Duodenal mucosa (tissue), 2 donors: Measurements from ENCODE around the gene UBXN4.

ENCODE experiments used
- H3K27ac ChIP-seq: one replicate; pipeline ENCODE4 v1.7.0; 2013; ENCODE audit warnings: low read depth, low read length
- H3K27me3 ChIP-seq, 2 donors: one replicate each; pipeline ENCODE4 v1.7.0; 2013; ENCODE audit warnings: low read length in 2 of 2, control low read depth in 1 of 2; ENCODE audit not compliant: insufficient read depth in 2 of 2, control insufficient read depth in 1 of 2
- H3K36me3 ChIP-seq, 2 donors: one replicate each; pipeline ENCODE4 v1.7.0; 2013; ENCODE audit warnings: low read length in 2 of 2, control low read depth in 1 of 2; ENCODE audit not compliant: insufficient read depth in 2 of 2, control insufficient read depth in 1 of 2
- H3K4me1 ChIP-seq, 2 donors: one replicate each; pipeline ENCODE4 v1.7.0; 2013; ENCODE audit warnings: low read length in 2 of 2, control low read depth in 1 of 2; ENCODE audit not compliant: insufficient read depth in 2 of 2, control insufficient read depth in 1 of 2
- H3K4me3 ChIP-seq, 2 donors: one replicate each; pipeline ENCODE4 v1.7.0; 2013; ENCODE audit warnings: low read length in 2 of 2, low read depth in 1 of 2
- H3K9ac ChIP-seq, 2 donors: one replicate each; pipeline ENCODE4 v1.7.0; 2013; ENCODE audit warnings: low read length in 2 of 2, low read depth in 1 of 2
- H3K9me3 ChIP-seq, 2 donors: one replicate each; pipeline ENCODE4 v1.7.0; 2013; ENCODE audit warnings: low read length in 2 of 2, control low read depth in 1 of 2; ENCODE audit not compliant: control insufficient read depth in 1 of 2

The UBXN4 gene

GRCh38 chr2:135756692-135757091, 15.0 kb downstream of the UBXN4 start:
- Histone ChIP-seq H3K36me3 (peaks cover 30 to 68% of the 10 kb centered on the region in 2 donors), H3K27ac (no peak overlapping the region), H3K27me3 (no peaks in the 10 kb centered on the region), H3K4me3 (no peak overlapping the region), H3K9ac (no peak overlapping the region), H3K9me3 (peaks cover 5 to 12% of the 10 kb centered on the region in 2 donors), H3K4me1 (no peaks in the 10 kb centered on the region)

GRCh38 chr2:135762022-135762421, 20.4 kb downstream of the UBXN4 start:
- H3K36me3 ChIP-seq, result peaks cover 26 to 81% of the 10 kb centered on the region in 2 donors
- no peaks in the 10 kb centered on the region for H3K4me1 ChIP-seq

GRCh38 chr2:135762530-135762929, 20.9 kb downstream of the UBXN4 start:
- Histone ChIP-seq H3K4me3 (no peak overlapping the region), H3K9me3 (peaks cover 0 to under 1% of the 10 kb centered on the region in 2 donors), H3K36me3 (peaks cover 27 to 81% of the 10 kb centered on the region in 2 donors), H3K4me1 (no peaks in the 10 kb centered on the region), H3K9ac (no peak overlapping the region), H3K27me3 (no peaks in the 10 kb centered on the region), H3K27ac (no peak overlapping the region)

More at GRCh38 chr2:135762022-135762421, 20.4 kb downstream of the UBXN4 start:
- Histone ChIP-seq H3K27ac (no peak overlapping the region), H3K9me3 (peaks cover 0 to 5% of the 10 kb centered on the region in 2 donors), H3K4me3 (no peak overlapping the region), H3K27me3 (no peaks in the 10 kb centered on the region), H3K9ac (no peak overlapping the region)

- Histone ChIP-seq H3K27ac (no peak overlapping the region), H3K27me3 (no peaks in the 10 kb centered on the region), H3K36me3 (peaks cover 42 to 88% of the 10 kb centered on the region in 2 donors), H3K4me3 (no peak overlapping the region), H3K4me1 (no peaks in the 10 kb centered on the region), H3K9ac (no peak overlapping the region), H3K9me3 (no peaks in the 10 kb centered on the region)
Observed at GRCh38 chr2:135768863-135769262, 27.2 kb downstream of the UBXN4 start.

- Histone ChIP-seq H3K9me3 (no peaks in the 10 kb centered on the region), H3K4me1 (no peaks in the 10 kb centered on the region), H3K4me3 (no peak overlapping the region), H3K27ac (no peak overlapping the region), H3K27me3 (no peaks in the 10 kb centered on the region), H3K9ac (no peak overlapping the region), H3K36me3 (peaks cover 41 to 87% of the 10 kb centered on the region in 2 donors)
Observed at GRCh38 chr2:135773319-135773718, 31.7 kb downstream of the UBXN4 start.

- peaks cover 43 to 87% of the 10 kb centered on the region in 2 donors for H3K36me3 ChIP-seq
Observed at GRCh38 chr2:135773917-135774316, 32.3 kb downstream of the UBXN4 start.

DNA sequence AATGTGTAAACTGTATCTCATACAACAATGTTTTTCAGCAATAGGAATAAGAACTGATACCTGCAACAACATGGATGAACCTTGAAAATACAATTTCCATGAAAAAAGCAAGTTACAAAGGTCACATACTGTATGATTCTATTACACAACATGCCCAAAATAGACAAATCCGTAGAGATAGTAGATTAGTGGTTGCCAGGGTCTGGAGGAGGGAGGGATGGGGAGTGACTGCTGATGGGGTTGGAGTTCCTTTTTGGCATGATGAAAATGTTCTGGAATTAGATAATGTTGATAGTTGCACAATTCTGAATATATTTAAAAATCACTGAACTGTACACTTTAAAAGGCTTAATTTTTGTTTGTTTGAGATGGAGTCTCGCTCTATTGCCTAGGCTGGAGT, 33.8 kb downstream of the UBXN4 start:
- no peak overlapping the region for H3K27ac ChIP-seq
- no peaks in the 10 kb centered on the region for H3K9me3 ChIP-seq
- H3K36me3 ChIP-seq, result peaks cover 43 to 86% of the 10 kb centered on the region in 2 donors
- no peaks in the 10 kb centered on the region for H3K27me3 ChIP-seq
- H3K4me1 ChIP-seq, result no peaks in the 10 kb centered on the region
- no peak overlapping the region for H3K4me3 ChIP-seq
- no peak overlapping the region for H3K9ac ChIP-seq

More at GRCh38 chr2:135773917-135774316, 32.3 kb downstream of the UBXN4 start:
- H3K9ac ChIP-seq, result no peak overlapping the region
- H3K9me3 ChIP-seq, result no peaks in the 10 kb centered on the region
- no peak overlapping the region for H3K27ac ChIP-seq
- no peak overlapping the region for H3K4me3 ChIP-seq
- no peaks in the 10 kb centered on the region for H3K27me3 ChIP-seq
- no peaks in the 10 kb centered on the region for H3K4me1 ChIP-seq

DNA sequence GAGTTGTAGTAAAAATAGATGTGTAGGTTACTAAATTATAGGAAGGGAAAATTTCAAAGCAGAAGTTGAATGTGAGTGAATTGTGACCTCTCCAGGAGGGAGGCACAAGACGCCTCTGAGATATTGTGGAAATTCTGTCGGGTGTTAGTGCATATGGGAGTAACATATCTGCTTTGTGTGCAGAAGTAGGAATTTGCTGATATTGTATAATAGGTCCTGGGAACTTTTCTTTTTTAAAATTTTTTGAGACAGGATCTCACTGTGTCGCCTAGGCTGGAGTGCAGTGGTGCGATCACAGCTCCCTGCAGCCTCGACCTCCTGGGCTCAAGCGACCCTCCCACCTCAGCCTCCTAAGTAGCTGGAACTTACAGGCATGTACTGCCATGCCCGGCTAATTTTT, 34.7 kb downstream of the UBXN4 start:
- H3K4me1 ChIP-seq, result no peaks in the 10 kb centered on the region
- H3K9ac ChIP-seq, result no peak overlapping the region
- H3K9me3 ChIP-seq, result no peaks in the 10 kb centered on the region
- no peaks in the 10 kb centered on the region for H3K27me3 ChIP-seq
- H3K4me3 ChIP-seq, result no peak overlapping the region
- peaks cover 46 to 86% of the 10 kb centered on the region in 2 donors for H3K36me3 ChIP-seq
- H3K27ac ChIP-seq, result no peak overlapping the region

DNA sequence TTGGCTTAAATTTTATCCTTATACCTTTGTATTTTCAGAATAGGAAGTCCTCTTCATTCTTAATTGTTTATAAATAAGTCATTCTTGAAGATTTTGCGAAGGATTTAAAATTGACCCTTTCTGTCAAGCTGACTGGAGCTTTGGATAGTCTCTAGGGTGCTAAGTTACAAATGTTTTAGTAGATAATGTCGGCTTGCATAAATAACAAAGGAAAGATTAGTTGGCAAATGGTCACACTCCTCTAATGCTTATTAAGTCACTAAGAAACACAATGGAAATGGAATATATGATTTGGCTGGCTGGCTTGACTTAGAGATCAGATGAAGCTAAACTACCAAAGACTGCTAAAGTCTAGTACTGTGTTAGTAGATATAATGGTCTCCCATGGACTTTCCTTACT, 40.6 kb downstream of the UBXN4 start:
- Histone ChIP-seq H3K4me1 (no peaks in the 10 kb centered on the region), H3K4me3 (no peak overlapping the region), H3K9me3 (no peaks in the 10 kb centered on the region), H3K9ac (no peak overlapping the region), H3K27me3 (no peaks in the 10 kb centered on the region), H3K36me3 (peaks cover 51 to 80% of the 10 kb centered on the region in 2 donors), H3K27ac (no peak overlapping the region)

DNA sequence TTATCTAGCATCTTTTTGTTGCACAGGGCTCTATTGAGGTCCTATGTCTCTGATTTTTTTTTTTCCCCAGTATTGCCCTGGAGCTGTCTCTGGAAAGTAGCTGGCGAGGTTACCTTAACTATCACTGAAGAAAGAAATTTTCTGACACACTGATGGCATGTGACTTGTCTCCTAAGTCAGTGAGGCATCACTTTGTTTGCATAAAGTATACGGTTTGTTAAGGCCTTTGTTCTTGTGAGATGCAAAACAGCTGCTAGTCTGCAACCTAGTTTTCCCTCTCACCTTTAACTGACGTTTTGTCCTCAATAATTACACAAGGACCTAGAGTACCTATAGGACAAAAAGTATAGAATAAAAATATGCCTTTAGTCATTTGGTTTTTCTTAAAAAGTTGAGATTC, 41.8 kb downstream of the UBXN4 start:
- Histone ChIP-seq H3K4me3 (no peak overlapping the region), H3K4me1 (no peaks in the 10 kb centered on the region), H3K9ac (no peak overlapping the region), H3K9me3 (no peaks in the 10 kb centered on the region), H3K36me3 (peaks cover 49 to 78% of the 10 kb centered on the region in 2 donors), H3K27ac (no peak overlapping the region), H3K27me3 (no peaks in the 10 kb centered on the region)

- Histone ChIP-seq H3K9me3 (no peaks in the 10 kb centered on the region), H3K27ac (no peak overlapping the region), H3K4me3 (no peak overlapping the region), H3K4me1 (no peaks in the 10 kb centered on the region), H3K36me3 (peaks cover 44 to 72% of the 10 kb centered on the region in 2 donors), H3K9ac (no peak overlapping the region), H3K27me3 (no peaks in the 10 kb centered on the region)
Observed at GRCh38 chr2:135785032-135785431, 43.4 kb downstream of the UBXN4 start.
